IMR-90 (cell line): ENCODE data around the gene HIRA. TPM values are rescaled to one million over a fixed set of nuclear protein-coding genes. Genes with fewer than 3 reads are reported as not detected.

Experiments
- ATAC-seq: fragments of 200-7000 bp; cut with Tn5 transposase; 2 replicates; pipeline ENCODE4 v1.9.1; 2020; ENCODE audit warnings: low read depth, mild to moderate bottlenecking, moderate library complexity
- BruUV-seq: library from RNA; stranded (reverse); fragments of 400-500 nt; replicated peaks from 2 replicates; lab custom pipeline; 2021; lab: Mats Ljungman, UMichigan
- CTCF ChIA-PET: fragments of 300-600 bp; formaldehyde crosslinking; extraction: SDS; loops from one replicate; lab custom pipeline; 2021; ENCODE audit warnings: antibody characterized with exemption; lab: Yijun Ruan, JAX
- POLR2A ChIA-PET: fragments of 300-600 bp; sonication (Branson Sonifier 250); formaldehyde crosslinking; loops from one replicate; lab custom pipeline; 2022; ENCODE audit warnings: antibody characterized with exemption; ENCODE audit not compliant: unreplicated experiment; lab: Charles Lee
- DNase-seq: peaks from one replicate; pipeline ENCODE4 v3.0.0; 2013
- H2AFZ ChIP-seq: replicated peaks from 2 replicates; pipeline ENCODE3; 2013; ENCODE audit warnings: low read length, mild to moderate bottlenecking; ENCODE audit not compliant: poor library complexity
- H2AK5ac ChIP-seq: 2 replicates; pipeline ENCODE4 v1.6.1; 2013; ENCODE audit warnings: low read depth, low read length, inconsistent platforms
- H2AK9ac ChIP-seq: replicated peaks from 2 replicates; pipeline ENCODE3; 2013; ENCODE audit warnings: mild to moderate bottlenecking, low read depth, low read length, moderate library complexity; ENCODE audit not compliant: poor library complexity
- H2BK120ac ChIP-seq: 2 replicates; pipeline ENCODE4 v1.6.1; 2013; ENCODE audit warnings: low read depth, low read length, inconsistent platforms
- H2BK15ac ChIP-seq: 3 replicates; pipeline ENCODE4 v1.6.1; 2013; ENCODE audit warnings: low read depth, low read length, inconsistent platforms
- H2BK20ac ChIP-seq: 2 replicates; pipeline ENCODE4 v1.6.1; 2013; ENCODE audit warnings: low read depth, mild to moderate bottlenecking, inconsistent platforms, low read length, moderate library complexity
- H2BK5ac ChIP-seq: 2 replicates; pipeline ENCODE4 v1.6.1; 2013; ENCODE audit warnings: mild to moderate bottlenecking, low read depth, low read length, inconsistent platforms; ENCODE audit not compliant: poor library complexity, severe bottlenecking
- H3K14ac ChIP-seq: replicated peaks from 2 replicates; pipeline ENCODE4 v1.6.1; 2013; ENCODE audit warnings: low read depth, low read length, inconsistent platforms
- H3K18ac ChIP-seq: 2 replicates; pipeline ENCODE4 v1.6.1; 2013; ENCODE audit warnings: low read depth, low read length, control low read depth
- H3K23ac ChIP-seq: 2 replicates; pipeline ENCODE4 v1.6.1; 2013; ENCODE audit warnings: low read depth, low read length, inconsistent platforms
- H3K27ac ChIP-seq: 2 replicates; pipeline ENCODE4 v1.5.1; 2013; ENCODE audit warnings: mild to moderate bottlenecking, control low read depth, low read length; ENCODE audit not compliant: insufficient read depth
- H3K27me3 ChIP-seq: 2 replicates; pipeline ENCODE4 v1.6.1; 2013; ENCODE audit warnings: low read length; ENCODE audit not compliant: control insufficient read depth, insufficient read depth
- H3K36me3 ChIP-seq: 2 replicates; pipeline ENCODE4 v1.6.1; 2013; ENCODE audit warnings: low read length, mixed read lengths; ENCODE audit not compliant: control insufficient read depth, insufficient read depth
- H3K4ac ChIP-seq: 2 replicates; pipeline ENCODE4 v1.6.1; 2013; ENCODE audit warnings: low read depth, low read length, inconsistent platforms
- H3K4me1 ChIP-seq: 2 replicates; pipeline ENCODE4 v1.6.1; 2013; ENCODE audit warnings: low read length, mixed read lengths; ENCODE audit not compliant: control insufficient read depth, insufficient read depth
- H3K4me2 ChIP-seq: 2 replicates; pipeline ENCODE4 v1.6.1; 2013; ENCODE audit warnings: low read depth, mild to moderate bottlenecking, control low read depth, low read length, moderate library complexity
- H3K4me3 ChIP-seq: 2 replicates; pipeline ENCODE4 v1.5.1; 2013; ENCODE audit warnings: low read depth, mild to moderate bottlenecking, control low read depth, low read length, moderate library complexity; ENCODE audit not compliant: insufficient read depth
- H3K56ac ChIP-seq: 2 replicates; pipeline ENCODE4 v1.6.1; 2013; ENCODE audit warnings: low read length, inconsistent platforms; ENCODE audit not compliant: insufficient read depth; ENCODE audit errors: extremely low read depth
- H3K79me1 ChIP-seq, 2 experiments: 2 replicates each; pipeline ENCODE4 v1.6.1; 2013; ENCODE audit warnings: low read length in 2 of 2, inconsistent platforms in 1 of 2, low read depth in 1 of 2
- H3K9ac ChIP-seq: 2 replicates; pipeline ENCODE4 v1.6.1; 2013; ENCODE audit warnings: low read depth, low read length, control low read depth
- H3K9me1 ChIP-seq: 2 replicates; pipeline ENCODE4 v1.6.1; 2013; ENCODE audit warnings: low read length, inconsistent platforms; ENCODE audit not compliant: insufficient read depth
- H3K9me3 ChIP-seq: 2 replicates; pipeline ENCODE4 v1.6.1; 2013; ENCODE audit warnings: low read length; ENCODE audit not compliant: control insufficient read depth, insufficient read depth
- H4K20me1 ChIP-seq: 2 replicates; pipeline ENCODE4 v1.6.1; 2013; ENCODE audit warnings: low read length, inconsistent platforms; ENCODE audit not compliant: insufficient read depth
- H4K5ac ChIP-seq: 2 replicates; pipeline ENCODE4 v1.6.1; 2013; ENCODE audit warnings: mild to moderate bottlenecking, low read depth, low read length, control low read depth
- H4K8ac ChIP-seq, 2 experiments: 2 replicates each; pipeline ENCODE4 v1.6.1; 2013; ENCODE audit warnings: low read depth in 2 of 2, low read length in 2 of 2, control low read depth in 1 of 2, inconsistent platforms in 1 of 2
- H4K91ac ChIP-seq: 2 replicates; pipeline ENCODE4 v1.6.1; 2013; ENCODE audit warnings: low read depth, low read length, inconsistent platforms; ENCODE audit not compliant: insufficient read depth
- CEBPB ChIP-seq: IDR thresholded peaks from 2 replicates; pipeline ENCODE4 v1.6.1; 2012; ENCODE audit warnings: low read depth, low read length, improper control_type of control experiment
- CHD1 ChIP-seq: IDR thresholded peaks from 2 replicates; pipeline ENCODE4 v1.6.1; 2012; ENCODE audit warnings: low read depth, low read length, improper control_type of control experiment
- FOS ChIP-seq: fragments of 150-350 bp; IDR thresholded peaks from 2 replicates; pipeline ENCODE4 v1.6.1; 2016; ENCODE audit warnings: low read depth, low read length
- MAFK ChIP-seq: IDR thresholded peaks from 2 replicates; pipeline ENCODE4 v1.6.1; 2012; ENCODE audit warnings: low read depth, low read length, improper control_type of control experiment
- MAZ ChIP-seq: IDR thresholded peaks from 2 replicates; pipeline ENCODE4 v1.6.1; 2012; ENCODE audit warnings: low read depth, mild to moderate bottlenecking, low read length, improper control_type of control experiment, moderate library complexity, borderline replicate concordance
- NFE2L2 ChIP-seq: fragments of 150-350 bp; IDR thresholded peaks from 2 replicates; pipeline ENCODE4 v1.6.1; 2016; ENCODE audit warnings: low read depth, mild to moderate bottlenecking, low read length
- RFX5 ChIP-seq: IDR thresholded peaks from 2 replicates; pipeline ENCODE4 v1.8.0; 2012; ENCODE audit warnings: low read depth, mild to moderate bottlenecking, low read length, moderate library complexity
- SMC3 ChIP-seq: fragments of 150-350 bp; IDR thresholded peaks from 2 replicates; pipeline ENCODE4 v1.6.1; 2016; ENCODE audit warnings: low read depth, mild to moderate bottlenecking, antibody characterized with exemption, low read length, moderate library complexity
- WGBS, 2 experiments: methylation state at CpG; one replicate each; pipeline versions ENCODE4 v1.1.5 to v1.1.7; 2013; ENCODE audit warnings: missing lambda C conversion rate in 2 of 2; ENCODE audit not compliant: insufficient read length in 1 of 2; ENCODE audit errors: extremely low coverage in 2 of 2; 5-methylcytosine and 5-hydroxymethylcytosine counted together
- dilution Hi-C: fragments of 300-500 bp; cut with HindIII; formaldehyde crosslinking; loops from one replicate; pipeline ENCODE4 v1.14.3; 2018; ENCODE audit warnings: low sequenced_read_pairs; ENCODE audit not compliant: unreplicated experiment
- in situ Hi-C: fragments of 300-500 bp; cut with MboI; formaldehyde crosslinking; loops from 3 replicates; pipeline ENCODE4 v1.14.3; 2019; ENCODE audit warnings: low sequenced_read_pairs, inconsistent platforms, mixed read lengths
- intact Hi-C: fragments of 100-400 bp; cut with micrococcal nuclease; formaldehyde crosslinking; loops from 2 replicates; pipeline ENCODE4 v1.10.0; 2022
- polyA plus RNA-seq, 3 experiments: library from polyadenylated mRNA; depleted of rRNA; stranded (reverse); fragments of >200 nt; gene quantifications; 2 replicates each; pipeline ENCODE4 v1.2.3, GENCODE V29; 2012; ENCODE audit warnings: low replicate concordance in 1 of 3
- total RNA-seq: library from RNA; depleted of rRNA; stranded (reverse); fragments of >200 nt; gene quantifications from 2 replicates; pipeline ENCODE4 v1.2.3, GENCODE V29; 2012
- TF ChIP-seq, protein P1 (sequence below): conservative IDR thresholded peaks from 2 replicates; pipeline ENCODE4 v1.5.1; 2012; ENCODE audit warnings: mild to moderate bottlenecking, low read depth, low read length, improper control_type of control experiment

Gene HIRA
- total and polyA plus RNA-seq, 2 of the 4 experiments (the other 2 are of a cell fraction): 14.5 to 24.2 TPM

DNA sequence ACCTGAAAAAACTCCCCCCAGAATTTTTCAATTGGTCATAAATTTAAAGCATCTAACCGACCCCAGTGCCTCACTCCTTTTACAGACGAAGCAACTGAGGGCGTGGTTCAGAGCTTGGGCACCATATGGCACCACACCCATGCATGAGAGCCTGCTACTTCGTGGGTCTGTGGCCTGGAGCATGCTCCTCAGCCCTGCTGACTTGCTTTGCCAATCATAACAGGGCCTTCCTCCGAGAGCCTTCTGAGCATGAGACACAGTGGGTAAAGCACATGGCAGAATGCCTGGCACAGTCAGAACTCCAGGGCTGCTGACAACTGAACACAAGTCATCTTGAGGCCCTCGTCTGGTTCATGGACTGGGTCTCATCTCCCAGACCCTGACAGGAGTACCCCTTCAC, 33.3 kb downstream of the HIRA start:
- Histone ChIP-seq H2BK20ac (no peak overlapping the region), H3K23ac (no peak overlapping the region), H4K5ac (no peak overlapping the region), H2BK120ac (no peak overlapping the region), H3K9me1 (peaks cover 5% of the 10 kb centered on the region; the same call in 1 of the 2 replicates), H2AK9ac (no peak overlapping the region), H4K8ac (no peak overlapping the region), H3K18ac (no peak overlapping the region), H2BK15ac (no peak overlapping the region), H3K4ac (no peak overlapping the region), H3K27me3 (no peaks in the 10 kb centered on the region), H3K4me1 (no peaks in the 10 kb centered on the region), H3K9me3 (no peaks in the 10 kb centered on the region), H2BK5ac (no peak overlapping the region), H3K4me3 (no peak overlapping the region), H4K91ac (no peak overlapping the region), H2AK5ac (no peak overlapping the region), H3K27ac (no peak overlapping the region), H3K36me3 (peaks cover 50% of the 10 kb centered on the region), H3K79me1 (peaks cover 13 to 20% of the 10 kb centered on the region in 2 experiments; a peak in 3 of 4 replicates), H3K56ac (no peak overlapping the region), H3K9ac (no peak overlapping the region), H4K20me1 (peaks cover 2% of the 10 kb centered on the region; the same call in 1 of the 2 replicates), H3K14ac (no peak overlapping the region), H3K4me2 (no peak overlapping the region), H2AFZ (no peak overlapping the region)
- ChIA-PET CTCF (no interaction called here), POLR2A (no interaction called here)
- TF ChIP-seq, protein P1, sequence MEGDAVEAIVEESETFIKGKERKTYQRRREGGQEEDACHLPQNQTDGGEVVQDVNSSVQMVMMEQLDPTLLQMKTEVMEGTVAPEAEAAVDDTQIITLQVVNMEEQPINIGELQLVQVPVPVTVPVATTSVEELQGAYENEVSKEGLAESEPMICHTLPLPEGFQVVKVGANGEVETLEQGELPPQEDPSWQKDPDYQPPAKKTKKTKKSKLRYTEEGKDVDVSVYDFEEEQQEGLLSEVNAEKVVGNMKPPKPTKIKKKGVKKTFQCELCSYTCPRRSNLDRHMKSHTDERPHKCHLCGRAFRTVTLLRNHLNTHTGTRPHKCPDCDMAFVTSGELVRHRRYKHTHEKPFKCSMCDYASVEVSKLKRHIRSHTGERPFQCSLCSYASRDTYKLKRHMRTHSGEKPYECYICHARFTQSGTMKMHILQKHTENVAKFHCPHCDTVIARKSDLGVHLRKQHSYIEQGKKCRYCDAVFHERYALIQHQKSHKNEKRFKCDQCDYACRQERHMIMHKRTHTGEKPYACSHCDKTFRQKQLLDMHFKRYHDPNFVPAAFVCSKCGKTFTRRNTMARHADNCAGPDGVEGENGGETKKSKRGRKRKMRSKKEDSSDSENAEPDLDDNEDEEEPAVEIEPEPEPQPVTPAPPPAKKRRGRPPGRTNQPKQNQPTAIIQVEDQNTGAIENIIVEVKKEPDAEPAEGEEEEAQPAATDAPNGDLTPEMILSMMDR: no peak
- TF ChIP-seq FOS (no peak), CHD1 (no peak), MAZ (no peak), CEBPB (no peak), MAFK (no peak), NFE2L2 (no peak), RFX5 (no peak), SMC3 (no peak)
- intact Hi-C loops (no loop called here), in situ Hi-C loops (no loop called here), dilution Hi-C loops (no loop called here)
- DNase-seq (no peak), ATAC-seq (no peak)
- BruUV-seq: no TSS peak
- WGBS, 2 experiments: 76% methylated on average over 3 of the region's 6 CpGs; no CpG with 5 or more reads in 1 of the 2 experiments
